HepG2 (cell line): Measurements from ENCODE around the gene NELFB. TPM values are rescaled to one million over a fixed set of nuclear protein-coding genes. Genes with fewer than 3 reads are reported as not detected.

Experiments
- CREM ChIP-seq, 2 experiments: sonication (generic) in 1 of 2; formaldehyde crosslinking in 1 of 2; IDR thresholded peaks; 2 replicates each; pipeline versions ENCODE4 v1.4.0 to v1.6.1; 2016 to 2020; ENCODE audit warnings: antibody characterized with exemption in 1 of 2, mild to moderate bottlenecking in 1 of 2, missing genetic modification reagents in 1 of 2
- FOXP4 ChIP-seq: sonication (generic); formaldehyde crosslinking; IDR thresholded peaks from 2 replicates; pipeline ENCODE4 v1.4.0; 2020; ENCODE audit warnings: missing genetic modification reagents
- KLF11 ChIP-seq: IDR thresholded peaks from 2 replicates; pipeline ENCODE4 v1.6.1; 2016; ENCODE audit warnings: missing compliant biosample characterization
- KLF15 ChIP-seq: sonication (generic); formaldehyde crosslinking; IDR thresholded peaks from 2 replicates; pipeline ENCODE4 v1.8.1; 2023; ENCODE audit warnings: borderline replicate concordance, mild to moderate bottlenecking, inconsistent platforms, missing genetic modification reagents, mixed read lengths
- LRRFIP1 ChIP-seq: sonication (generic); formaldehyde crosslinking; conservative IDR thresholded peaks from 2 replicates; pipeline ENCODE4 v1.4.0; 2020; ENCODE audit warnings: missing genetic modification reagents
- NFAT5 ChIP-seq: sonication (generic); formaldehyde crosslinking; IDR thresholded peaks from 2 replicates; pipeline ENCODE4 v1.4.0; 2020; ENCODE audit warnings: missing genetic modification reagents
- NR2F6 ChIP-seq, 2 experiments: IDR thresholded peaks; 2 replicates each; pipeline ENCODE4 v1.6.1; 2016; ENCODE audit warnings: antibody characterized with exemption in 1 of 2, mild to moderate bottlenecking in 1 of 2
- SIX1 ChIP-seq: sonication (generic); formaldehyde crosslinking; IDR thresholded peaks from 2 replicates; pipeline ENCODE4 v1.4.0; 2020; ENCODE audit warnings: missing genetic modification reagents, borderline replicate concordance
- ZFY ChIP-seq: sonication (generic); formaldehyde crosslinking; IDR thresholded peaks from 2 replicates; pipeline ENCODE4 v1.4.0; 2020; ENCODE audit warnings: missing genetic modification reagents
- ZMYM3 ChIP-seq: sonication (generic); formaldehyde crosslinking; IDR thresholded peaks from 2 replicates; pipeline ENCODE4 v1.5.1; 2020; ENCODE audit warnings: mild to moderate bottlenecking, missing genetic modification reagents
- ZNF574 ChIP-seq: sonication (generic); formaldehyde crosslinking; IDR thresholded peaks from 2 replicates; pipeline ENCODE4 v1.4.0; 2020; ENCODE audit warnings: missing genetic modification reagents
- ZNF691 ChIP-seq: sonication (generic); formaldehyde crosslinking; IDR thresholded peaks from 2 replicates; pipeline ENCODE4 v1.4.0; 2020; ENCODE audit warnings: missing genetic modification reagents, low read depth, mild to moderate bottlenecking, borderline replicate concordance
- ZNF749 ChIP-seq: sonication (generic); formaldehyde crosslinking; IDR thresholded peaks from 2 replicates; pipeline ENCODE4 v1.8.0; 2022; ENCODE audit warnings: mild to moderate bottlenecking, missing genetic modification reagents, moderate library complexity, borderline replicate concordance
- polyA plus RNA-seq, 8 experiments: library from polyadenylated mRNA; depleted of rRNA in 3 of 8; stranded (reverse) in 7 of 8; unstranded in 1 of 8; fragments of >200 nt; fragmentation: Illumina TruSeq in 4 of 8; extraction: Trizol in 4 of 8; gene quantifications; 2 replicates each; pipeline versions ENCODE4 v1.2.1 to v1.2.3, GENCODE V29; 2011 to 2016; ENCODE audit warnings: low read depth in 4 of 8, missing spikeins in 1 of 8, mixed read lengths in 1 of 8; ENCODE audit not compliant: insufficient read depth in 1 of 8
- total RNA-seq, 5 experiments: library from RNA; depleted of rRNA; stranded (reverse); fragments of >200 nt; fragmentation: Illumina TruSeq; extraction: Trizol; gene quantifications; 2 replicates each; pipeline ENCODE4 v1.2.3, GENCODE V29; 2016; ENCODE audit warnings: low read depth in 1 of 5

The NELFB gene
- total and polyA plus RNA-seq, 2 of the 13 experiments (the other 11 are each of a cell fraction or from before 2014, with no cell fraction given): 26.5 to 45.8 TPM

GRCh38 chr9:137217276-137218211 lies 37.6 kb upstream of the NELFB start (continued):
- TF ChIP-seq LRRFIP1 (CRISPR knock-in tag): no peak
- peak; percentile 60 for TF ChIP-seq ZFY
- 0 out of 2 replicates have a peak, but pooled peaks have one; percentile 22 for TF ChIP-seq NR2F6 (IDR thresholded peaks at IDR 0.05)
- TF ChIP-seq NR2F6 (CRISPR knock-in tag; IDR thresholded peaks at IDR 0.05): no peak
- peak; percentile 27; the same call in 1 of the 2 replicates for TF ChIP-seq KLF15 (CRISPR knock-in tag)
- TF ChIP-seq FOXP4 (CRISPR knock-in tag): no peak
- peak; percentile 20; the same call in 1 of the 2 replicates for TF ChIP-seq CREM (IDR thresholded peaks at IDR 0.05)
- no peak for TF ChIP-seq CREM (CRISPR knock-in tag; IDR thresholded peaks at IDR 0.05)
- no peak for TF ChIP-seq ZNF749 (CRISPR knock-in tag)
- no peak for TF ChIP-seq SIX1 (CRISPR knock-in tag)
- no peak for TF ChIP-seq ZMYM3 (CRISPR knock-in tag)
- TF ChIP-seq KLF11 (CRISPR knock-in tag): no peak
- peak; percentile 56; the same call in 1 of the 2 replicates for TF ChIP-seq ZNF691 (CRISPR knock-in tag)
- TF ChIP-seq NFAT5: no peak
- no peak; the same call in 1 of the 2 replicates for TF ChIP-seq ZNF574 (CRISPR knock-in tag)
